ENCODE results near the gene CDPF1.
"Not testable (repeated sequence)": the region's sequence is repeated elsewhere in the genome, so short reads cannot be mapped to it uniquely, and the experiment has no call there.

Gene CDPF1

GRCh38 chr22:46281866-46282678 lies 32.0 kb upstream of the CDPF1 start:
- DNase-seq: no peak

GRCh38 chr22:46280999-46281623 lies 31.0 kb upstream of the CDPF1 start:
- no peak for DNase-seq

GRCh38 chr22:46280063-46280817 lies 30.1 kb upstream of the CDPF1 start:
- DNase-seq: no peak

- no peak for DNase-seq
These were observed 28.9 kb upstream of the CDPF1 start for GRCh38 chr22:46278656-46279645.

- no peak for DNase-seq
These were observed 26.5 kb upstream of the CDPF1 start for GRCh38 chr22:46276563-46276962.

- DNase-seq: no peak
These were observed 25.5 kb upstream of the CDPF1 start for GRCh38 chr22:46275455-46276122.

GRCh38 chr22:46274381-46274780 lies 24.3 kb upstream of the CDPF1 start:
- no peak for DNase-seq

- DNase-seq: no peak
These were observed 23.5 kb upstream of the CDPF1 start for GRCh38 chr22:46273432-46274148.

GRCh38 chr22:46272762-46273431 lies 22.8 kb upstream of the CDPF1 start:
- no peak for DNase-seq

GRCh38 chr22:46272196-46272595 lies 22.1 kb upstream of the CDPF1 start:
- DNase-seq: no peak

GRCh38 chr22:46269564-46269963 lies 19.5 kb upstream of the CDPF1 start:
- DNase-seq: no peak

- peak; percentile 69 for DNase-seq
These were observed 17.6 kb upstream of the CDPF1 start, which contains the start of gene TTC38 for GRCh38 chr22:46267431-46268279. TTC38 (plus strand) TSS chr22:46268008; CDS start chr22:46268040, 32 bp downstream.

GRCh38 chr22:46265627-46266026 lies 15.5 kb upstream of the CDPF1 start:
- not testable (repeated sequence) for DNase-seq

- DNase-seq: not testable (repeated sequence)
These were observed 14.4 kb upstream of the CDPF1 start for GRCh38 chr22:46264520-46264919.

GRCh38 chr22:46263216-46263590 lies 13.1 kb upstream of the CDPF1 start, which contains the start of gene PKDREJ:
PKDREJ (minus strand) TSS chr22:46263343; CDS start chr22:46263322, 21 bp downstream.
- no peak for DNase-seq

- peak; percentile 34 for DNase-seq
These were observed 12.5 kb upstream of the CDPF1 start for GRCh38 chr22:46262449-46263215.

GRCh38 chr22:46260038-46260437 lies 9.9 kb upstream of the CDPF1 start:
- no peak for DNase-seq

- no peak for DNase-seq
These were observed 9.3 kb upstream of the CDPF1 start for GRCh38 chr22:46259374-46259773.
